Esophagus muscularis mucosa (tissue), 3 donors: Measurements from ENCODE around the gene DMAC2L.

Source experiments
- CTCF ChIP-seq, 3 experiments: fragments of 200-600 bp in 2 of 3; fragments of 450-650 bp in 1 of 3; sonication (generic) in 2 of 3; IDR thresholded peaks; one replicate each; pipeline ENCODE4 v1.5.1; 2017 to 2019; ENCODE audit warnings: antibody characterized with exemption in 3 of 3, mild to moderate bottlenecking in 2 of 3, moderate library complexity in 1 of 3
- POLR2A ChIP-seq: fragments of 450-650 bp; IDR thresholded peaks from one replicate; pipeline ENCODE4 v1.6.1; 2017; ENCODE audit warnings: antibody characterized with exemption, moderate library complexity, mild to moderate bottlenecking, low read depth

GRCh38 chr14:50364792-50365191 lies 52.7 kb downstream of the DMAC2L start:
- TF ChIP-seq CTCF (IDR thresholded peaks at IDR 0.05) (no peak), POLR2A (no peak)
